GM13977 (cell line): ENCODE data around the gene MYMX.
"Not testable (repeated sequence)": the region's sequence is repeated elsewhere in the genome, so short reads cannot be mapped to it uniquely, and the experiment has no call there.

Experiments
- DNase-seq: peaks from one replicate; pipeline ENCODE4 v3.0.0; 2012; ENCODE audit warnings: low spot score
- CTCF ChIP-seq: IDR thresholded peaks from 2 replicates; pipeline ENCODE4 v1.5.1; 2012; ENCODE audit warnings: mild to moderate bottlenecking, control low read depth; ENCODE audit not compliant: insufficient read depth; ENCODE audit errors: extremely low read depth, missing control alignments
- in situ Hi-C: fragments of 300-500 bp; cut with MboI; formaldehyde crosslinking; loops from one replicate; pipeline ENCODE4 v1.12.0; 2022; ENCODE audit warnings: low sequenced_read_pairs, low pct_unique_long_range_greater_than_20kb, mixed read lengths, inconsistent platforms; ENCODE audit not compliant: unreplicated experiment

Gene MYMX

GRCh38 chr6:44228031-44228430 lies 11.3 kb downstream of the MYMX start:
- in situ Hi-C loops = no loop called here
- peak; percentile 12 for DNase-seq
- TF ChIP-seq CTCF = no peak

DNA sequence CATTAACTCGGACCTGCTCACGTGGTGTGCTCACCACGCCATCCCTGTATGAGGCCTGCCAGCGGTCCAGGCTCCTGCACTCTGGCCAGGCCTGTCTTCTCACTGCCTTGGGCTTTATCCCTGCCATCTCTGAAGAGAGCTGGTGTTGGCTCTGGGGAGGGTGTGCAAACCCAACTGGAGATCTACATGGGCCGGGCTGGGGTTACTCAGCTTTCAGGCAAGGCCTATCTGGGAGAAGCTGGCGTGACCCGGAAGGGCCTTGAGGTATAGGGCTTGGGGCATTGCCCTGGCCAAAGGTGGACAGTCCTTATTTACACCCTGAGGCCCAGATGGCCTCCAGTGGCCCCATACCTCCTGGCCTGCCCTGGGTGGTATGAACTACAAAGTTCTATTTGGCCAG lies 11.7 kb downstream of the MYMX start:
- no peak for TF ChIP-seq CTCF
- DNase-seq = no peak
- in situ Hi-C loops = no loop called here

GRCh38 chr6:44228836-44229235 lies 12.1 kb downstream of the MYMX start:
- TF ChIP-seq CTCF = no peak
- no peak for DNase-seq
- in situ Hi-C loops = no loop called here

DNA sequence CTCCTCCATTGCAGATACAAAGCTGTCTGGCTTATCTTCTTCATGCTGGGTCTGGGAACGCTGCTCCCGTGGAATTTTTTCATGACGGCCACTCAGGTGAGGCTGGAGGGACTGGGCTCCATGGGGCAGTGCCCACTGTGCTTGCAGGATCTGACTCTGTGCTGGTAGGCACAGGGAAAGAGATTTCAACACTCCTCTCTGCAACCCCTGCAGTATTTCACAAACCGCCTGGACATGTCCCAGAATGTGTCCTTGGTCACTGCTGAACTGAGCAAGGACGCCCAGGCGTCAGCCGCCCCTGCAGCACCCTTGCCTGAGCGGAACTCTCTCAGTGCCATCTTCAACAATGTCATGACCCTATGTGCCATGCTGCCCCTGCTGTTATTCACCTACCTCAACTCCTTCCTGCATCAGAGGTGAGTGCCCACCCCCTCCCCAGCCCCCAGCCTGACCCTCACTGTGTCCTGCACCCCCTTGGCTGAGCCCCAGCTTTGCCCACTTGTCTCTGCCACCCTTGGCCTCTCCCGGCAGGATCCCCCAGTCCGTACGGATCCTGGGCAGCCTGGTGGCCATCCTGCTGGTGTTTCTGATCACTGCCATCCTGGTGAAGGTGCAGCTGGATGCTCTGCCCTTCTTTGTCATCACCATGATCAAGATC lies 12.8 kb downstream of the MYMX start:
- DNase-seq = no peak
- in situ Hi-C loops = no loop called here
- TF ChIP-seq CTCF = no peak

DNA sequence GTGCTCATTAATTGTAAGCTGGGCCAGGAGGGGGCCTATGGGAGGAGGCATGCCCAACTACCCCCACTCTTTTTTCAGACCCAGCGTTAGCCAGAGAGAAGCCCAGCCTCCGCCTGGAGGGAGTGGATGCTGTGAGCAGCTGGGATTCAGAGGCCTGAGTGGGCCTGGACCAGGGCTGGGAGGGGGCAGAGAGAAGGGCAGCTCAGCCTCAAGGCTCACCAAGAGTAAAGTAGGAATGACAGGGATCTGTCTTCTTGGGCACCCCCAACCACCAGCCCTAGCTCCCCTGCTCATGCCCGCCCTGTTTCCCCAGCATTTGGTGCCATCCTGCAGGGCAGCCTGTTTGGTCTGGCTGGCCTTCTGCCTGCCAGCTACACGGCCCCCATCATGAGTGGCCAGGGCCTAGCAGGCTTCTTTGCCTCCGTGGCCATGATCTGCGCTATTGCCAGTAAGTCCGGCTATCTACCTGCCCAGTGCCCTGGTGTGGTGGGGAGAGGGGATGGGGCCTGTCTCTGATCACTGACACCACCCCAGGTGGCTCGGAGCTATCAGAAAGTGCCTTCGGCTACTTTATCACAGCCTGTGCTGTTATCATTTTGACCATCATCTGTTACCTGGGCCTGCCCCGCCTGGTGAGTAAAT lies 13.4 kb downstream of the MYMX start:
- in situ Hi-C loops = no loop called here
- no peak for TF ChIP-seq CTCF
- DNase-seq = no peak

DNA sequence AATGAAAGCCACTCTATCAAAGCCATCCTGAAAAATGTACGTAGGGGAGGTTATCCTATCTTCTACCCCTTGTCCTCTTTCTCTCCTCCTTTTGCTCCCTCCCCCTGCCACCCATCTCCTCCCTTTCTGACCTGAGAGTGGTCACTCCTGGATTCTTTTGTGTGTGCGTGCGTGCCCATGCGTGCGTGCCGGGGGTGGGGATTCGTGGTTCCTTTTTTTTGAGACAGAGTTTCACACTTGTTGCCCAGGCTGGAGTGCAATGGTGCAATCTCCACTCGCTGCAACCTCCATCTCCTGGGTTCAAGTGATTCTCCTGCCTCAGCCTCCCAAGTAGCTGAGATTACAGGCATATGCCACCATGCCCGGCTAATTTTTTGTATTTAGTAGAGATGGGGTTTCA lies 14.7 kb downstream of the MYMX start:
- DNase-seq, in situ Hi-C loops: not testable (repeated sequence)

DNA sequence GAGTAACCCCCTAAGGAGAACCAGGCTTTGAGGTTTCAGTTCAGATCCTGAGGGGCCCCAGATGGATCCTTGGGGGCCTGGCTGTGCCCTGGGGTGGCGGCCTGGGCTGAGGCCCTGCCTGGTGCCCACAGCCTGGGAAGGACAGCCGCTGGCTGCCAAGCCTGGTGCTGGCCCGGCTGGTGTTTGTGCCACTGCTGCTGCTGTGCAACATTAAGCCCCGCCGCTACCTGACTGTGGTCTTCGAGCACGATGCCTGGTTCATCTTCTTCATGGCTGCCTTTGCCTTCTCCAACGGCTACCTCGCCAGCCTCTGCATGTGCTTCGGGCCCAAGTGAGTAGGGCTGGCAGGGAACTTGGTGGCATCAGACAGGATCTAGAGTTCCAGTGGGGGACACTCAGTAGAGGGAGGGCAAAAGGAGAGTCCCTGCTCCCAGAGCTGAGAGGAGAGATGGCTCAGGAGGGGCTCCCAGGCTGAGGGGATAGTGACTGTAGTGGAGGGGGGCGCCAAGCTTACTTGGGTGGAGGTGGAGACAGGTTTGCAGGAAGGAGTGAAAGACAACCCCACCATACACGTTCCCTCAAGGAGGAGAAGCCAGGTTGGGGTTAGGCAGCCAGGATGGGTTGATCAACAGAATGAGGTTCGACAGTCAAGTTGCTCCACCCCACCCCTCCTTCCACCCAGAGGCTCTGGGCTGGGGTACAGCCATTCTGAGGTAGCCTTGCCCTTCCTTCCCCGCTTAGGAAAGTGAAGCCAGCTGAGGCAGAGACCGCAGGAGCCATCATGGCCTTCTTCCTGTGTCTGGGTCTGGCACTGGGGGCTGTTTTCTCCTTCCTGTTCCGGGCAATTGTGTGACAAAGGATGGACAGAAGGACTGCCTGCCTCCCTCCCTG lies 16.2 kb downstream of the MYMX start:
- in situ Hi-C loops = no loop called here
- no peak for DNase-seq
- no peak for TF ChIP-seq CTCF
